ENCODE measurements around the gene KRT16. TPM values are rescaled to one million over a fixed set of nuclear protein-coding genes. Genes with fewer than 3 reads are reported as not detected.
"Not testable (repeated sequence)": the region's sequence is repeated elsewhere in the genome, so short reads cannot be mapped to it uniquely, and the experiment has no call there.

KRT16 gene
- total and polyA plus RNA-seq, 2 donors from 2014 or later = 3.1 TPM; not detected in 1

DNA sequence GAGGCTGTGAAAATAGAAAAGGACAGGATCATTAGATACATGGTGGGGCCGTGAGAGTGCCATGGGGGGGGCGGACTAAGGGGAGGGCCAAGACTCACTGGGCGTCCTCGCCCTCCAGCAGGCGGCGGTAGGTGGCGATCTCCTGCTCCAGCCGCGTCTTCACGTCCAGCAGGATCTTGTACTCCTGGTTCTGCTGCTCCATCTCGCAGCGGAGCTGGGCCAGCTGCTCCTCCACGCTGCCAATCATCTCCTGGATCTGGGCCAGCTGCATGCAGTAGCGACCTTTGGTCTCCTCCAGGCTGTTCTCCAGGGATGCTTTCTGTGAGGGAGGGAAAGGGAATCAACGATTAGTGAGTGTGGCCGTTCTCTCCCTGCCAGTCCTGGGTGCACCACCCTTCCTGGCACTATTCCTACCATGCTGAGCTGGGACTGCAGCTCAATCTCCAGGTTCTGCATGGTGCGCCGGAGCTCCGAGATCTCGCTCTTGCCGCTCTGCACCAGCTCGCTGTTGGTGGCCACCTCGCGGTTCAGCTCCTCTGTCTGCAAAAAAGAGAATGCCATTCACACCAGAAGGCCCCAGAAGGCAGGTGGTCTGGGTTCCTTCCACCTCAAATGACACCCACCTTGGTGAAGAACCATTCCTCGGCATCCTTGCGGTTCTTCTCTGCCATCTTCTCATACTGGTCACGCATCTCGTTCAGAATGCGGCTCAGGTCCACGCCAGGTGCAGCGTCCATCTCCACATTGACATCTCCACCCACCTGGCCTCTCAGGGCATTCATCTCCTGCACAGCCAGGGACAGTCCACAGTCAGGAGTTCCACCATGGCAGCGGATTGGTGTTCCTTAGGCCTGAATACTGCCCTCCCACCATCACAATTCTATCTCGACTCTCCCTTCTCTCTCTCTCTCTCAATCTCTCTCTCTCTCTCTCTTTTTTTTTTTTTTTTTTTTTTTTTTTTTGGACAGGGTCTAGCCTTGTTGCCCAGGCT lies 29.1 kb downstream of the KRT16 start:
- Histone ChIP-seq H3K36me3 (ENCODE audit: control insufficient read depth in 2 of 3, insufficient read depth in 3 of 3, low read length in 3 of 3) (no peaks in the 10 kb centered on the region), H3K27me3 (ENCODE audit: control insufficient read depth, insufficient read depth, low read length) (no peaks in the 10 kb centered on the region), H3K9me3 (ENCODE audit: control insufficient read depth in 2 of 3, insufficient read depth in 1 of 3, low read length in 3 of 3) (no peaks in the 10 kb centered on the region), H3K9ac (ENCODE audit: low read length in 3 of 3) (no peak overlapping the region), H3K4me1 (ENCODE audit: control insufficient read depth in 2 of 3, insufficient read depth in 2 of 3, low read depth in 1 of 3, low read length in 3 of 3) (no peaks in the 10 kb centered on the region), H3K27ac (ENCODE audit: low read depth in 2 of 2, low read length in 2 of 2) (no peak overlapping the region), H3K4me3 (ENCODE audit: low read length in 3 of 3) (no peak overlapping the region)
- no peak for DNase-seq
- TF ChIP-seq, protein P1, sequence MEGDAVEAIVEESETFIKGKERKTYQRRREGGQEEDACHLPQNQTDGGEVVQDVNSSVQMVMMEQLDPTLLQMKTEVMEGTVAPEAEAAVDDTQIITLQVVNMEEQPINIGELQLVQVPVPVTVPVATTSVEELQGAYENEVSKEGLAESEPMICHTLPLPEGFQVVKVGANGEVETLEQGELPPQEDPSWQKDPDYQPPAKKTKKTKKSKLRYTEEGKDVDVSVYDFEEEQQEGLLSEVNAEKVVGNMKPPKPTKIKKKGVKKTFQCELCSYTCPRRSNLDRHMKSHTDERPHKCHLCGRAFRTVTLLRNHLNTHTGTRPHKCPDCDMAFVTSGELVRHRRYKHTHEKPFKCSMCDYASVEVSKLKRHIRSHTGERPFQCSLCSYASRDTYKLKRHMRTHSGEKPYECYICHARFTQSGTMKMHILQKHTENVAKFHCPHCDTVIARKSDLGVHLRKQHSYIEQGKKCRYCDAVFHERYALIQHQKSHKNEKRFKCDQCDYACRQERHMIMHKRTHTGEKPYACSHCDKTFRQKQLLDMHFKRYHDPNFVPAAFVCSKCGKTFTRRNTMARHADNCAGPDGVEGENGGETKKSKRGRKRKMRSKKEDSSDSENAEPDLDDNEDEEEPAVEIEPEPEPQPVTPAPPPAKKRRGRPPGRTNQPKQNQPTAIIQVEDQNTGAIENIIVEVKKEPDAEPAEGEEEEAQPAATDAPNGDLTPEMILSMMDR (IDR thresholded peaks at IDR 0.05; ENCODE audit: borderline replicate concordance, extremely low read depth, insufficient read depth) = no peak
- FAIRE-seq = no peak
- intact Hi-C loops (cut with DNase I) = no loop called here

DNA sequence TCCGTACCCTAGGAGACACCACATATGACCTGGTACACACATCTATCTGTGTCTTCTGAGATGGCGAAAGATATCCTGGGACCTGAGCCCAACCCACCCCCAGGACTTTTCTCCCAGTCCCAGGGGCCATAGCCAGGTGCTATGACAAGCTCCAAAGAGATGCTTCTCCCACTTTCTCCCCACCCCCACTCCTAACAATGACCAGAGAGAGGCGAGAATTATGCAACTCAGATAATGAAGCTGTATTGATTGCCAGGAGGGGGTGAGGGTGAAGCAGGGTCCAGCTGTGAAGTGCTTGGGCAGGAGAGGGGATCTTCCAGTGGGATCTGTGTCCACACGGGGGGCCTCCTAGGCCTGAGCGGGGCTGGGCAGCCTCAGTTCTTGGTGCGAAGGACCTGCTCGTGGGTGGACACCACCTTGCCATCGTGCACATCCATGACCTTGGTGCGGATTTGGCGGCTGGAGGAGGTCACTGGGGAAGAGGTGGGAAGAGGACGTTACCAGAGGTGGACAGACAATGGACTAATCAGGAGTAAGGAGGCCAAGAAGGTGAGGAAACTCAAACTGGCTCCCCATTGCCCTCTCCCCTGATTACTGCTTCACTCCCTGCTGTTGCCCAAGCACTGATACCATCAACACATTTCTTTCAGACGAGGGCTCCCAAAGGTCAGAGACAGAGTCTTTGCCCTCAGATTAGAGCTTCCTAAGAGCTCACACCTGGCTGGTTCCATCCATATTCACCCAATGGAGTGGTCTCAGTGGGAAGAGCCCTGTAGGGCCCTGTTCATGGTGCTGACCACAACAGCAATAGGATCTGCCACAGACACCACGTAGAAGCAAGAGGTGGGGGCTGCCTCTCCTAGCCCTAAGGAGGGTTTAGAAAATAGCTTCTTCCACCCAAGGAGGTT lies 30.3 kb downstream of the KRT16 start:
- H3K4me3 ChIP-seq (ENCODE audit: low read length in 3 of 3); H3K27me3 ChIP-seq (ENCODE audit: control insufficient read depth, insufficient read depth, low read length); H3K9me3 ChIP-seq (ENCODE audit: control insufficient read depth in 2 of 3, insufficient read depth in 1 of 3, low read length in 3 of 3); H3K9ac ChIP-seq (ENCODE audit: low read length in 3 of 3); FAIRE-seq; H3K36me3 ChIP-seq (ENCODE audit: control insufficient read depth in 2 of 3, insufficient read depth in 3 of 3, low read length in 3 of 3); H3K27ac ChIP-seq (ENCODE audit: low read depth in 2 of 2, low read length in 2 of 2); DNase-seq; intact Hi-C loops (cut with DNase I); H3K4me1 ChIP-seq (ENCODE audit: control insufficient read depth in 2 of 3, insufficient read depth in 2 of 3, low read depth in 1 of 3, low read length in 3 of 3): not testable (repeated sequence)

DNA sequence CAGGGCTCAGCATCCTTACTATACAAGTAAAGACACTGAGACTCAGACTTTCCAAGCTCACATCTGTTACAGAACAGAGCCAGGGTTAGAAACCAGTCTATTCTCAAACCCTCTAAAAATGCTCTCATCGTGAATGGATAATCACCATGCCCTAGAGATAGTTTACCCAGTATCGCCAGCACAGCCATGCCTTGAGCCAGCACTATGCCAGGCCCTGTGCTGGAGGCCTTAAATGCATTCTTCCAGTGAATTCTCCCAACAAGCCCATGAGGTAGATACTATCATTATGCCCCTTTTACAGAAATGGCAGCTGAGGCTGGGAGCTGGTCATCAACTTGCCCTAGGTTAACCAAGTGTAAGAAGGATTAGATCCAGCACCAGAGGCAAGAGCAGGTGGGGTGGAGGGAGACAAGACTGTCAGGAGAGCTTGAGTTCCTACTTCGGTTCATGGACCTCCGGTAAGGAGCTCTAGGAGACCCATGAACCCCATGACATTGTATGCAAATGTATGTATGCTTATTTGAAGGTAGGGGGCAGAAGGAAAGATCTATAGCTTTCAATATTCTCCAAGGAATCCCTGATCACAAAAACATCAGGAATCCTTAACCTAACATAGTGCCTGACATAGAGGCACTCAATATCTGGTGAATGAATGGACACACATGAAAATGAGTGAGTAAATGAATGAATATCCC lies 31.1 kb downstream of the KRT16 start:
- no peaks in the 10 kb centered on the region for H3K4me1 ChIP-seq (ENCODE audit: control insufficient read depth in 2 of 3, insufficient read depth in 2 of 3, low read depth in 1 of 3, low read length in 3 of 3)
- H3K9ac ChIP-seq (ENCODE audit: low read length in 3 of 3) = no peak overlapping the region
- H3K4me3 ChIP-seq (ENCODE audit: low read length in 3 of 3) = no peak overlapping the region
- H3K27me3 ChIP-seq (ENCODE audit: control insufficient read depth, insufficient read depth, low read length) = no peaks in the 10 kb centered on the region
- H3K9me3 ChIP-seq (ENCODE audit: control insufficient read depth in 2 of 3, insufficient read depth in 1 of 3, low read length in 3 of 3) = no peaks in the 10 kb centered on the region
- FAIRE-seq (no peak), DNase-seq (no peak)
- no peak overlapping the region for H3K27ac ChIP-seq (ENCODE audit: low read depth in 2 of 2, low read length in 2 of 2)
- TF ChIP-seq, protein P1 (IDR thresholded peaks at IDR 0.05; ENCODE audit: borderline replicate concordance, extremely low read depth, insufficient read depth) = no peak
- intact Hi-C loops (cut with DNase I) = no loop called here
- no peaks in the 10 kb centered on the region for H3K36me3 ChIP-seq (ENCODE audit: control insufficient read depth in 2 of 3, insufficient read depth in 3 of 3, low read length in 3 of 3)

All from kidney (tissue), 14 donors.